ENCODE results near the gene ELF5. TPM values are rescaled to one million over a fixed set of nuclear protein-coding genes. Genes with fewer than 3 reads are reported as not detected.

ELF5 gene
- total RNA-seq, 1 experiment from 2014 or later, result 0.61 TPM

- Histone ChIP-seq H2AFZ (no peak overlapping the region), H3K4me3 (no peak overlapping the region), H3K27me3 (ENCODE audit: insufficient read depth, low read depth) (no peaks in the 10 kb centered on the region), H3K36me3 (ENCODE audit: low read depth) (no peaks in the 10 kb centered on the region), H3K9me2 (ENCODE audit: insufficient read depth) (no peaks in the 10 kb centered on the region), H3F3A (ENCODE audit: insufficient read depth, low read depth) (no peaks in the 10 kb centered on the region), H3K4me2 (no peak overlapping the region), H4K20me1 (ENCODE audit: insufficient read depth) (no peaks in the 10 kb centered on the region), H3K9me3 (ENCODE audit: insufficient read depth, low read depth) (no peaks in the 10 kb centered on the region), H3K4me1 (replicated peaks; ENCODE audit: insufficient read depth) (peaks cover 3% of the 10 kb centered on the region), H3K27ac (no peak overlapping the region), H3K79me2 (ENCODE audit: low read depth) (no peaks in the 10 kb centered on the region)
- CTCF ChIA-PET, result interaction anchor here (0.5 to 0.9 kb wide), 3 partner anchors 99 to 316 kb away, joined by 3 to 7 read pairs (median 6); no protein-coding TSS in a partner anchor
- no peak for DNase-seq
- POLR2A ChIA-PET (ENCODE audit: unreplicated experiment), result no interaction called here
- BruUV-seq (replicated peaks), result no TSS peak
- TF ChIP-seq, protein P1, sequence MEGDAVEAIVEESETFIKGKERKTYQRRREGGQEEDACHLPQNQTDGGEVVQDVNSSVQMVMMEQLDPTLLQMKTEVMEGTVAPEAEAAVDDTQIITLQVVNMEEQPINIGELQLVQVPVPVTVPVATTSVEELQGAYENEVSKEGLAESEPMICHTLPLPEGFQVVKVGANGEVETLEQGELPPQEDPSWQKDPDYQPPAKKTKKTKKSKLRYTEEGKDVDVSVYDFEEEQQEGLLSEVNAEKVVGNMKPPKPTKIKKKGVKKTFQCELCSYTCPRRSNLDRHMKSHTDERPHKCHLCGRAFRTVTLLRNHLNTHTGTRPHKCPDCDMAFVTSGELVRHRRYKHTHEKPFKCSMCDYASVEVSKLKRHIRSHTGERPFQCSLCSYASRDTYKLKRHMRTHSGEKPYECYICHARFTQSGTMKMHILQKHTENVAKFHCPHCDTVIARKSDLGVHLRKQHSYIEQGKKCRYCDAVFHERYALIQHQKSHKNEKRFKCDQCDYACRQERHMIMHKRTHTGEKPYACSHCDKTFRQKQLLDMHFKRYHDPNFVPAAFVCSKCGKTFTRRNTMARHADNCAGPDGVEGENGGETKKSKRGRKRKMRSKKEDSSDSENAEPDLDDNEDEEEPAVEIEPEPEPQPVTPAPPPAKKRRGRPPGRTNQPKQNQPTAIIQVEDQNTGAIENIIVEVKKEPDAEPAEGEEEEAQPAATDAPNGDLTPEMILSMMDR (conservative IDR thresholded peaks at IDR 0.05), result no peak
- intact Hi-C loops (cut with micrococcal nuclease; ENCODE audit: unreplicated experiment), result loop anchor here (10.0 kb wide), 1 partner anchor 656 kb away; no protein-coding TSS in a partner anchor
These were observed 23.3 kb downstream of the ELF5 start for GRCh38 chr11:34490304-34490703.

- no peak overlapping the region for H3K27ac ChIP-seq
- TF ChIP-seq, protein P1 (conservative IDR thresholded peaks at IDR 0.05), result no peak
- no peak for TF ChIP-seq EZH2 (IDR thresholded peaks at IDR 0.05; ENCODE audit: low read depth)
- H3K9me2 ChIP-seq (ENCODE audit: insufficient read depth), result no peaks in the 10 kb centered on the region
- intact Hi-C loops (cut with micrococcal nuclease; ENCODE audit: unreplicated experiment), result no loop called here
- POLR2A ChIA-PET (ENCODE audit: unreplicated experiment), result interaction anchor here (0.7 kb wide), 1 partner anchor 105 kb away, joined by 6 read pairs; no protein-coding TSS in a partner anchor
- CTCF ChIA-PET, result no interaction called here
- no peaks in the 10 kb centered on the region for H3K4me1 ChIP-seq (replicated peaks; ENCODE audit: insufficient read depth)
- no peak for DNase-seq
- H2AFZ ChIP-seq, result no peak overlapping the region
- no peak overlapping the region for H3K4me2 ChIP-seq
- no peaks in the 10 kb centered on the region for H3F3A ChIP-seq (ENCODE audit: insufficient read depth, low read depth)
- no peaks in the 10 kb centered on the region for H3K27me3 ChIP-seq (ENCODE audit: insufficient read depth, low read depth)
- H3K9me3 ChIP-seq (ENCODE audit: insufficient read depth, low read depth), result no peaks in the 10 kb centered on the region
- no peak overlapping the region for H3K4me3 ChIP-seq
- H3K79me2 ChIP-seq (ENCODE audit: low read depth), result no peaks in the 10 kb centered on the region
- H3K36me3 ChIP-seq (ENCODE audit: low read depth), result no peaks in the 10 kb centered on the region
- BruUV-seq (replicated peaks), result no TSS peak
- no peaks in the 10 kb centered on the region for H4K20me1 ChIP-seq (ENCODE audit: insufficient read depth)
These were observed 24.6 kb downstream of the ELF5 start for GRCh38 chr11:34488855-34489557.

- TF ChIP-seq, protein P1 (conservative IDR thresholded peaks at IDR 0.05), result no peak
- no peak for TF ChIP-seq EZH2 (IDR thresholded peaks at IDR 0.05; ENCODE audit: low read depth)
- H3K79me2 ChIP-seq (ENCODE audit: low read depth), result no peaks in the 10 kb centered on the region
- H3K27ac ChIP-seq, result no peak overlapping the region
- ChIA-PET POLR2A (ENCODE audit: unreplicated experiment) (no interaction called here), CTCF (no interaction called here)
- H3K36me3 ChIP-seq (ENCODE audit: low read depth), result no peaks in the 10 kb centered on the region
- no peaks in the 10 kb centered on the region for H3K9me2 ChIP-seq (ENCODE audit: insufficient read depth)
- H3K4me3 ChIP-seq, result no peak overlapping the region
- H3K9me3 ChIP-seq (ENCODE audit: insufficient read depth, low read depth), result no peaks in the 10 kb centered on the region
- H3K4me1 ChIP-seq (replicated peaks; ENCODE audit: insufficient read depth), result no peaks in the 10 kb centered on the region
- DNase-seq, result no peak
- intact Hi-C loops (cut with micrococcal nuclease; ENCODE audit: unreplicated experiment), result no loop called here
- BruUV-seq (replicated peaks), result no TSS peak
- no peaks in the 10 kb centered on the region for H4K20me1 ChIP-seq (ENCODE audit: insufficient read depth)
- H3K27me3 ChIP-seq (ENCODE audit: insufficient read depth, low read depth), result no peaks in the 10 kb centered on the region
- no peak overlapping the region for H3K4me2 ChIP-seq
- no peak overlapping the region for H2AFZ ChIP-seq
- H3F3A ChIP-seq (ENCODE audit: insufficient read depth, low read depth), result no peaks in the 10 kb centered on the region
These were observed 26.2 kb downstream of the ELF5 start for GRCh38 chr11:34487430-34487829.

Measured in PC-9 (cell line).